ENCODE measurements around the gene SCUBE3. TPM values are rescaled to one million over a fixed set of nuclear protein-coding genes. Genes with fewer than 3 reads are reported as not detected.

SCUBE3 gene
- total RNA-seq, 4 donors from 2014 or later = 1.5 to 8.8 (median 5.6) TPM

DNA sequence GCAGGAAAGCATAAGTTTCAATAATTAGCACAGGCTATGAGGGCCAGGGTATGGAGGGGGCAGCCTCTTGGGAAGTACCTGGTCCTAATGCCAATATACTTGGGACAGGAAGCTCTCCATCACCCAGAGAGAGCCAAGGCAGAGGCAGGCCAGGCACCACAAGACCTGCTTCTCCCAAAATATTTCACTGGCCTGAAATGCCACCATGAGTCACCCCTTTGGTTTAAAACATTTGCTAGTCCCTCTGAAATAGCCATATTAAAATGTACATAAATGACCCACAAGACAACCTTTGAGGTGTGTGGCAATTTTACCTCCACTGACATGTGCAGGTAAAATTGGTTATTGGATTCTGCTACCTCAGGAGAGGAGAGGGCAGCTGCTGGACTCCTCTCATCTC, 23.4 kb upstream of the SCUBE3 start:
- Histone ChIP-seq H3K27me3 (no peaks in the 10 kb centered on the region), H3K27ac (replicated peaks in 1 of 4) (no peak overlapping the region), H3K9me3 (no peaks in the 10 kb centered on the region), H3K36me3 (no peaks in the 10 kb centered on the region), H3K4me3 (no peak overlapping the region), H3K4me1 (peaks cover 0 to 7% (median 6%) of the 10 kb centered on the region in 4 donors)
- TF ChIP-seq EP300 (IDR thresholded peaks at IDR 0.05) (no peak), POLR2AphosphoS5 (IDR thresholded peaks at IDR 0.05) (no peak), POLR2A (IDR thresholded peaks at IDR 0.05; ENCODE audit: low read depth) (no peak)
- TF ChIP-seq, protein P1, sequence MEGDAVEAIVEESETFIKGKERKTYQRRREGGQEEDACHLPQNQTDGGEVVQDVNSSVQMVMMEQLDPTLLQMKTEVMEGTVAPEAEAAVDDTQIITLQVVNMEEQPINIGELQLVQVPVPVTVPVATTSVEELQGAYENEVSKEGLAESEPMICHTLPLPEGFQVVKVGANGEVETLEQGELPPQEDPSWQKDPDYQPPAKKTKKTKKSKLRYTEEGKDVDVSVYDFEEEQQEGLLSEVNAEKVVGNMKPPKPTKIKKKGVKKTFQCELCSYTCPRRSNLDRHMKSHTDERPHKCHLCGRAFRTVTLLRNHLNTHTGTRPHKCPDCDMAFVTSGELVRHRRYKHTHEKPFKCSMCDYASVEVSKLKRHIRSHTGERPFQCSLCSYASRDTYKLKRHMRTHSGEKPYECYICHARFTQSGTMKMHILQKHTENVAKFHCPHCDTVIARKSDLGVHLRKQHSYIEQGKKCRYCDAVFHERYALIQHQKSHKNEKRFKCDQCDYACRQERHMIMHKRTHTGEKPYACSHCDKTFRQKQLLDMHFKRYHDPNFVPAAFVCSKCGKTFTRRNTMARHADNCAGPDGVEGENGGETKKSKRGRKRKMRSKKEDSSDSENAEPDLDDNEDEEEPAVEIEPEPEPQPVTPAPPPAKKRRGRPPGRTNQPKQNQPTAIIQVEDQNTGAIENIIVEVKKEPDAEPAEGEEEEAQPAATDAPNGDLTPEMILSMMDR (IDR thresholded peaks at IDR 0.05) = no peak
- DNase-seq (ENCODE audit: extremely low spot score) = no peak
- intact Hi-C loops (cut with DNase I) = no loop called here

DNA sequence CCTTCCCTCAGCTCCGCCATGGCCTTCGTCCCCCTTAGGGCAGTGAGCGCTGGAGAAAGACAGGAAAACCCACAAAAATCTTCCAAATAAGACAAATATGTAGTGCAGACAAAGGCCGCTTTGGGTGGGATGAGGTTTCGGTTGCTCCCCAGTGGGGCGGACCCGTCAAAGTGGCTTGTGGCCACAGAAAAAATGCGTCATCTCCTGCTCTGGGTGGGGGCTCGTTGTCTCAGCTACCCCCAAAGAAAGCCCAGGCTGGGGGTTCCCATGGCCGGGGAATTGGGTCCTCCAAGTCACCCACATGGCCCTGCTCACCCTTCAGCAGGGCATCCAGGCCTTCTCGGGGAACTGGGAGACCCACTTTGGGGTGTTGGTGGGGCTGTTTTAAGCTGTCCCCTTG, 21.9 kb upstream of the SCUBE3 start:
- Histone ChIP-seq H3K4me3 (no peak overlapping the region), H3K4me1 (no peaks in the 10 kb centered on the region), H3K27me3 (no peaks in the 10 kb centered on the region), H3K27ac (replicated peaks in 1 of 4) (no peak overlapping the region), H3K36me3 (no peaks in the 10 kb centered on the region), H3K9me3 (no peaks in the 10 kb centered on the region)
- WGBS = 95% methylated on average over 10 of the region's 11 CpGs
- TF ChIP-seq, protein P1 (IDR thresholded peaks at IDR 0.05) = no peak
- TF ChIP-seq EP300 (IDR thresholded peaks at IDR 0.05) (no peak), POLR2A (IDR thresholded peaks at IDR 0.05; ENCODE audit: low read depth) (no peak), POLR2AphosphoS5 (IDR thresholded peaks at IDR 0.05) (no peak)
- DNase-seq (ENCODE audit: extremely low spot score) = no peak
- intact Hi-C loops (cut with DNase I) = no loop called here

DNA sequence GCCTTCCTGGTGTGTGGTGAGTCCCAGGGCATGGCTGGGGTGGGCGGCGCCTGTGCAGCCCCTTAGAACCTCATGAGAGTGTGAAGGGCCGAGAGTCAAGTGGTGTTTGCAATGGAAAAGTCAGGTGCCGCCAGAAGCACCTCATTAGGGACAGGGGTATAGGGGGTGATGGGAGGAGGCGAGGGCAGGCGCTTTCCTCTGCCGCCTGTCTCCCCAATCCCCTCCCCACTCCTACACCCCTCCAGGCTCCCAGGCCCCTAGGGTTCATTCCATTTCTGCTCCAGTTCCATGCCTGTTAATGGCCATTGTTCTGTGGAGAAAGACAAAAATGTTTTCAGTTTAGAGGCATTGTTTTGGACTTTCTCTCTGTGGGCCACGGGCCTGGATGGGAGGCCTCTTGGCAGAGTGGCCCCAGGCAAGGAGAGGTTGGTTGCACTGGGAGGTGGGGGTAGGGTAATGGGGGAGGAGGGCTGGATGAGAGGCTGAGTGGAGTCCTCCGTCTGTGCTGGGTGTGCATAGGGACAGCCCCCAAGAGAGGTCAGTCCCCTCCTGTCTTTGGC, 21.4 kb upstream of the SCUBE3 start:
- no peak for DNase-seq (ENCODE audit: extremely low spot score)
- no peak overlapping the region for H3K4me3 ChIP-seq
- H3K4me1 ChIP-seq = no peaks in the 10 kb centered on the region
- H3K9me3 ChIP-seq = peaks cover 0 to under 1% (median 0%) of the 10 kb centered on the region in 4 donors
- H3K36me3 ChIP-seq = no peaks in the 10 kb centered on the region
- intact Hi-C loops (cut with DNase I) = no loop called here
- H3K27ac ChIP-seq (replicated peaks in 1 of 4) = no peak overlapping the region
- TF ChIP-seq POLR2AphosphoS5 (IDR thresholded peaks at IDR 0.05) (no peak), EP300 (IDR thresholded peaks at IDR 0.05) (no peak), POLR2A (IDR thresholded peaks at IDR 0.05; ENCODE audit: low read depth) (no peak)
- TF ChIP-seq, protein P1 (IDR thresholded peaks at IDR 0.05) = no peak
- WGBS = 86% methylated on average over 9 of the region's 9 CpGs
- no peaks in the 10 kb centered on the region for H3K27me3 ChIP-seq

DNA sequence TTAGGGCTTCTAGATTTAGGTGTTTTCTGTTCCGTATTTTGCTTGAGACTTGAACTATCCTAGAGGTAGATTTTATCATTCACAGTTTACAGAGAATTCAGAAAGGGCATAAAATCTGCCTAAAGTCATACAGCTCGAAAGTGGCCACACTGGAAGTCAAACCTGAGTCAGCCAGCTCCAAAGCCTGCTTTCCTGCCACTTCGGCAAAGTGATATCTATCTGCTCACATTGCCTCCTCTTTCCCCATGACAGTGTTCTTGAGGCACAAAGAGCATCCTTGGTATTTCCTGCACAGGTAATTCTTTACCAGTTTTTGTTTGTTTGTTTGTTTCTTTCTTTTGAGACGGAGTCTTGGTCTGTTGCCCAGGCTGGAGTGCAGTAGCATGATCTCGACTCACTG, 19.4 kb upstream of the SCUBE3 start:
- no peak for DNase-seq (ENCODE audit: extremely low spot score)
- Histone ChIP-seq H3K9me3 (peaks cover 0 to 4% (median 2%) of the 10 kb centered on the region in 4 donors), H3K4me3 (no peak overlapping the region), H3K27ac (replicated peaks in 1 of 4) (no peak overlapping the region), H3K27me3 (no peaks in the 10 kb centered on the region), H3K4me1 (no peaks in the 10 kb centered on the region), H3K36me3 (no peaks in the 10 kb centered on the region)
- TF ChIP-seq EP300 (IDR thresholded peaks at IDR 0.05) = no peak
- TF ChIP-seq, protein P1 (IDR thresholded peaks at IDR 0.05) = no peak
- no peak for TF ChIP-seq POLR2AphosphoS5 (IDR thresholded peaks at IDR 0.05)
- no peak for TF ChIP-seq POLR2A (IDR thresholded peaks at IDR 0.05; ENCODE audit: low read depth)
- 86% methylated on average over 5 of the region's 5 CpGs for WGBS
- intact Hi-C loops (cut with DNase I) = no loop called here

Data from esophagus muscularis mucosa (tissue), 4 donors.